NCI-H2171 treated with DMSO at 0.1 percent for 48 hours (cell line): ENCODE results near the gene SPOCK1.

Experiments used
- DNase-seq: peaks from one replicate; lab custom pipeline; 2025; lab: John Stamatoyannopoulos, UW

The SPOCK1 gene

DNA sequence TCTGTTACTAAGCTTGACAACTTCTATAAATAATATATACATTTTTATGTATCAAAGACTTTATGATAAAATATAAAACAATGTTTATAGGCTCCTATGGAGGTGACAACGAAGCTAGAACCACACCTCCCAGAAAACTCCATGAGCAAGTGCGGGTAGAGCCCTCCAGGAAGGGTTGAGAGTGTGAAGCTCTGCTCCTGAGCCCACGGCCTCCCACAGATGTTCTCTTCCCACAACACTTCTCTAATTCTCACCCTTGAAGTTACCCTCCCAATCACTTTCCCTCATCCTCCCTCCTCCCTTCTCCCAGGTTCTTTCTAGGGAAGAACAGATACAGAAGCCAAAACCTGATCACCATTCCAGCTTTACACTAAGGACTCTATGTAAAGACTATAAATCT, 427.6 kb downstream of the SPOCK1 start:
- no peak for DNase-seq

DNA sequence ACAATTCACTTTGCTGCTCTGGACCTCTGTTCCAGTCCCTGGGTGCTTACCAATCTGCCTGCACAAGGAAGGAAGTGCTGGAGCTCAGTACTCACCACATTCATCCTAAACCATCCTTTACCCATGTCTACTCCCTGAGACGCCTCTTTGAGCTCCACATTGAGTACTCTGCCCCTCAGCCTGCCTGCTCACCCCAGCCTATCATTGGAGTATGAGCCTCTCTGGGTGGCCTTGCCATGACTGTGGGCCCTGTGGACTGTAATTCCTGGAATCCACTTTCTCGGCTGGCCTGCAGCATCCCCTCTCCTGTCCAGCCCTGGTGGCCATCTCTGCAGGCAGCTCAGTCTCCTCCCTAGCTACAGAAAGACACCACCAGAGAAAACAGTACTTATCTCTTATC, 428.6 kb downstream of the SPOCK1 start:
- DNase-seq = no peak

DNA sequence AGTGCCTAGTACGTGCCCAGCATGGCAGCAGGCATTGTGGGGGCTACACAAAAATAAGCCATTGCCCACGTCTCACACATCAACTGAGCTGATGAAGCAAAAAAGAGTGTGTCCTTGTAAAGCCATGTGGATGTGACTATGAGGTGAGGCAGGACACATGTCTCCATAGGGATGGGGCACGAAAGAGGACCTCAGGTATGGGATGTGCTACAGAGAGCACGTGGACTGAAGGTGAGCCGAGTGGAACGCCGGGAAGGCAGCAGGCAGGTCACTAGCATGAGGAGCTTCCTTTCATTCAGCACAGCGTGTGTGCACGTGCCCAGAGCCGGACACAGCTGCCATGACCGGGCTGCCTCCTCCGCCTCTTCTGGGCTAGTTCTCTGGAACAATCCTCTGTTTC, 429.8 kb downstream of the SPOCK1 start:
- DNase-seq = no peak

DNA sequence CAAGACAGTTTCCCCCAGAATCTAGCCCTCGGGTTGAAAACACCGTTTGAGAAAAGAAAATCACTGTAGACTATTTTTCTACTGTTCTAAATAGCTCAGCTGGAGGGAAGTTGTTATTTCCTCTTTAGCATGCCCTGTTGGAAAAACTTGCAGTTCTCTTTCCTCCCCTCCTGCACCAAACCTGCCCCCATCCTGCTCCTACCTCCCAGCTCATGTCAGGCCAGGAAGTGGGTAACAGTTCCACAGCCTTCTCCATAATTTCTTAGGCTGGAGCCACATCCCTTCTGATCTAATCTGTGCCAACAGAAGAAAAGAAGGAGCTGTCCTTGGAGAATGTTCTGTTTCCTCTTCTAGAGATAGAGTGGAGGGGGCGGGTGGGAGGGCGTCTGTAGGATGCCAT, 437.7 kb downstream of the SPOCK1 start:
- no peak for DNase-seq

DNA sequence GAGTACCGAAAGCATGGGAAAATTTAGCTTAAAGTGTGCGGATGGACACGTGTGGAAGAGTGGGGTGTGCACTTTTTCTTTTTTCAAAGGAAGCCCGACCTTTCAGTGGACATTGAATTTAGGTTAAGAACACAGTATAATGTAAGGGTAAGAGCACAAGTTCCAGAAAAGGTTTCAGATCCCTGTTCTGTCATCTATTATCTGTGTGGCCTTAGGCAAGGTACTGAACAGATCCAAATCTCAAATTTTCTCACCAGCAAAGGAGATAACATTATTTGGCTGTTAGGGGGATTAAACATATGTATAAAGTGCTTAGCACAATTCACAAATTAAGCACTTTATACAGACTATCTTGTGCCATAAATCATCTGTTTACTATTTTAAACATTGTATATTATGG, 441.0 kb downstream of the SPOCK1 start:
- DNase-seq = no peak

DNA sequence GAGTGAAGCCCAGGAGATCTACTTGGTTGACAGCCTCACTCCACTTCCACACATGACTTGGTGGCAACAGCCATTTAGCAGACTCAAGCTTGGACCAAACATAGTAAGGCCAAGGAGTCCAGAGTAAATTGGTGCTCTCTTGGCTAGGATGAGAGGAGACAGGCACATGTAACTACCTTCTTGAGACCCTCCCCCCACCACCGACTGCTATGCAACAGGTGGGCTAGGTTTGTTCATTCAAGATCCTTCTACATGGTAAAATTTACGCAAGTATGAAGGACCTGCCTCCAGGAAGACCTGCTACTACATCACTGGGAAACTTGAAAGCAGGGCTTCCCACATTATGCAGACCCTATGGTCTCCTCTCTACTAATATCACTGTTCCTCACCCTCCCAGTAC, 442.4 kb downstream of the SPOCK1 start:
- DNase-seq = no peak

DNA sequence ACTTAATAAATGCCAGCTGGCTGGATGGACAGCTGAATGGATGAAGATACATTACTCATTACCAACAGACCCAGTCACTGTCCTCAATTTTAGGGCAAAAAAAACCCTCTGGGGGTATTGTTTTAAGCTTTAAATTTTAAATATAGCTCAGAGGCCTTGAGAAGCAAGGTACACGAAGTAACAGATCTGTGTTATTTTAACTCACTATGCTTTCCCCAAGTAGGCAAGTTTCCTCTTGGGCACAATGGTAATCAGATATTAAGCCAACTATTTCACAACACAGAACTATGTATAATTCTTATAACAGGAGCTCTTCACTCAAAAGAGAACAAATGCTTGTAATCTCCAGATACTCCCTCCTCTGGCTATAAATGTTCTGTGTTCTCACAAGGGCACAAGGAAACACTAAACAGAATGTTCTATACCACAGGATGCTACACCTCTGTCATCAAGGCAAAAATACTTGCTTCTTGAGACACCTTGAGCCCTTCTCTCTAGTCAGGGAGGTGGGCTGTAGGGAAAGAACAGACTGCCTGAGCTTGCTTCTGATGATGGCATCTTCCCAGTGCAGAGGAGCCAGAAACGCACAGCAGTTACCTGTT, 443.8 kb downstream of the SPOCK1 start:
- DNase-seq = no peak

DNA sequence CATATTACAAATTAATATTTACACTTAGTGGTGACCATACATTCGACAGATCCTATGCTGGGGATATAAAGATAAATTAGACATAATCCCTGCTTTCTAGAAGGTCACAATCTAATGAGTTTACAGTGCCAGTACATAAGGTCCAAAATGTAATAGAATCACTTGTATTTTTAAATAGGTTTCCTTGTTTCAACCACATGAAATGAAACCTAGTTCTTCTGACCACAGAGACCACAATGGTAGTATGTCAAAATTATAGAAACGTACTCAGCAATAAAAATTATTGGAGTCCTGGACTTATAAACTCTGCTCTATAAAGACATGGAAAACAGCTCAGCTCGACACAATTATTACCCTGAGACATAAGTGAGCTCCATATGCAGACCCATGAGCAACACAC, 444.3 kb downstream of the SPOCK1 start:
- no peak for DNase-seq

DNA sequence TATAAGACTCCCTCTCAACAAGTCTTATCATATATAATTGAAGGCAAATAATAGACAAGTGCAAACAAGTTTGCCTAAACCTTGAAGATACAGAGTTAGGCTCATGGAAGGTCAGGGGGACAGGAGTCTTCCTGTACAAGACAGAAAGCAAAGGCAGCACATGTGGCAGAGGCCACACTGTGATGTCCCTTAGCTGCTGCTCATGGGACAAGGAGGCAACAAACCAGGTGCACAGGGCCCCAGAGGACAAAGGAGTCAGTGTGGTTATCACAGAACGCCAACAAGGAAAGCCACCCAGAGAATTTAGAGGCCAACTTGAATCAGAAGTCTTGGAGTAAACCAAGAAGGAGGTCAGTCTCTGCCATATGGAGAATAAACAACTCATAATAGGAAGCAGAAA, 444.8 kb downstream of the SPOCK1 start:
- no peak for DNase-seq

DNA sequence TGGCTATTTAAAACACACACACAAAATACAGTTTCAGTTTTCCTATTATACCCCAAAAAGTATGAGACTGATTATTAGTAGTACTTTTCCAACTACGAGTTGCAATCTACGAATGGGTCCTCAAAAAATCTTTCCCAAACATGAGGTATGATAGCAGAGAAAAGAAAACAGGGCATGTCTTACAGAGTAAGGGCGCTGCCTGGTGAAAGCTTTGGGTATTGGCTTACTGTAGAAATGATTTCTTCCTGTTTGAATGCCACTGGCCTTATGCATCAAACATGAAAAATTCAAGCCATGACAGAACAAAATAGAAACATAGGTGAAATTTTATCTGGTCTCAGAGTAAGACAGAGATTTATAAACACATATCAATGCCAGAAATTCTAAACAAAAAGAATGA, 448.0 kb downstream of the SPOCK1 start:
- no peak for DNase-seq

DNA sequence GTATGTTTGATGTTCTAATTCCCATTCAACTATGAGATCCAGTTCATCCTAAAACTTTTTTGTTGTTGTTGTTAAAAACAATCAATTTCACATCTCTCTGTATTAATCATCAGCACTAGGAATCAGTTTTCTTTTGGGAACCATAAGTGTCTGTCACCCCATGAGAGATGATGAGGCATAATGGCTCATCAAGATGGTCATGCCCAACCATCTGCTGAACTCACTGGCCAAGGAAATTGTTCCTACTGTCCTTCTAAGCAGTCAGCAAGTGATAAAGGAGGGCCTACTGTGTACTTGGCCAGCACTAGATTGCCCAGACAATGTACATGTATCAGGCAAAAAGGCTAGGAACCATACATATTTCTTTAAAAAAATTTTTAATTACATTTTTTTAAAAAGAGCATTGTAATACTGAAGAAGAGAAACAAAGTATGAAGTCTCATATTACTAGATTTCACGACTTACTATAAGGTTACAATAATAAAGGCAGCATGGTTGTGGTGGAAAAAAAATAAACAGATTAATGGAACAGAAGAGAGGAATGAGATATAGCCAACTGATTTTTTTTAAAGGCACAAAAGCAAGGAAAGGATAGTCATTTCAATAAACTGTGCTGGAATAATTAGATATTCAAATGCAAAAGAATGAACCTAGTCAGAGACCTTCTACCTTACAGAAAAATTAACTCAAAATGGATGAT, 458.3 kb downstream of the SPOCK1 start:
- DNase-seq = peak; percentile 55

DNA sequence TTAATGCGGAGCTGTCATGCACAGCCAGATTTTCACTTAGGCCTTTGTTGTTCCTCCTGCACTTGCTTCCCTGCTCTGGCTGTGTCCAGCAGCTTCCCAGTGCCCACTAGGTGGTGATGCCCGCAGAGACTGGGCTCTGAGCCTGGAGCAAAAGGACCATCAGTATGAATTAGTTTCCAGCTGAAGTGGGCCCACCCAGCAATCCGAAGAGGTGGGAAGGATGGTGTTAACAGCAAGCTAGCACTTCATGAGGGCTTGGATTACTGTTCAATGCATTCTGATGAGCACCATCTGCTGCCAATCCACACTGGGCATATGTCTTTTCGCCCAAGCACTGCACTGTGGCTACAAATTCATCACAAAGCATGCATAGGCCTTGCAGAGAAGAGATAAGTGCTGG, 459.1 kb downstream of the SPOCK1 start:
- DNase-seq = peak; percentile 83

DNA sequence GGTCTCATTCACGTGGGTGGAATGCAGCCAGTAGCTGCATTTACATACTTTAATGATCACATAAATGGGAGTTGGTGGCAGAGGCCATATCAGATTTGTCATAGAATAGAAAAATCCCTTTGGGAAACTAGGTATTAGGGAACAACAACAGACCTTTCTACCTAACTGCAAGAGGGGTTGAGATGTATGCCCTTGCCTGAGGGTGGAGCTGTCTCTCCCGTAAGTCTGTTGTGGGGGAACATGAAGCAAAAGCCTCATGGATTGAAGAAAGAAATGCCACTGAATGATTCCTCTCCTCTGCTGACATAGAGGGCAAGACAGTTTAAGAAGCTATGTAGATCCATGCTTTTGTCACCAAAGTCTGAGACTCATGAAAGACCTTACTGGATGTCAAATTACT, 461.3 kb downstream of the SPOCK1 start:
- no peak for DNase-seq

DNA sequence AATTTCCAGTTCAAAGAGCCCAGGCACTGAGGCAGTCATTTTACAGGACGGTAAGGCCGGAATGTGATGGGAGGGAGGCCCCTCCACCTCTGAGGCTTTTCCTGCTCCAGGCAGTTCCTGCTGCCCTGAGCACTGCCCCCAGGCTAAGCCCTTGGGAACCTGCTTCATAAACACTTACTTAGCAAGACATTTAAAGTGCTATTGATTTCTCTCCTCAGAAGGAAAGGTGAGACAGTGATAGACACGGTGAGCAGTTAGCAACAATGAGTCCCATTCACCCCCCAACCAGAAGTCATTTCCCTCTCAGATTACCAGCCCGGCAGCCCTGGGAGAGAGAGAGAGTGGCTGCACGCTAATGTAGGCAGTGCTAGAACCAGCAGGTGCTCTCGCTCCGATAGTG, 462.5 kb downstream of the SPOCK1 start:
- peak; percentile 88 for DNase-seq

DNA sequence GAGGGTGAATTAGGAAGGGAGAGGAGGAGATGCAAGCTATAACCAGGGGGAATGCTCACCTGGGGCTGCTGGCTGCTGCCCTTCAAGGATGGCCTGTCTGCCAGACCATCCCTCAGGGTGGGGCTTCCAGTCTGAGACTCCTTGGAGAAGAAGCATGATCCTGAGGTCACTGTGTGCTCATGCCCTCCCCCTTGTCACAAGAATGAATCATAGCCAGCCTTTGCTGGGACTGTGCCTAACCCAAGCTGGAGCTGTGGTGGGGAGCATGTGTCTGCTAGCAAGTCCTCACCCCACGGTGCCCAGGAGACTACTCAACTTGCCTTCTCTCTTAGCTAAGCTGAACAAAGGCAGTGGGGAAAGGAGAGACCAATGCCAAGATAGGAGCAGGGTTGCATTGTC, 463.6 kb downstream of the SPOCK1 start:
- no peak for DNase-seq

DNA sequence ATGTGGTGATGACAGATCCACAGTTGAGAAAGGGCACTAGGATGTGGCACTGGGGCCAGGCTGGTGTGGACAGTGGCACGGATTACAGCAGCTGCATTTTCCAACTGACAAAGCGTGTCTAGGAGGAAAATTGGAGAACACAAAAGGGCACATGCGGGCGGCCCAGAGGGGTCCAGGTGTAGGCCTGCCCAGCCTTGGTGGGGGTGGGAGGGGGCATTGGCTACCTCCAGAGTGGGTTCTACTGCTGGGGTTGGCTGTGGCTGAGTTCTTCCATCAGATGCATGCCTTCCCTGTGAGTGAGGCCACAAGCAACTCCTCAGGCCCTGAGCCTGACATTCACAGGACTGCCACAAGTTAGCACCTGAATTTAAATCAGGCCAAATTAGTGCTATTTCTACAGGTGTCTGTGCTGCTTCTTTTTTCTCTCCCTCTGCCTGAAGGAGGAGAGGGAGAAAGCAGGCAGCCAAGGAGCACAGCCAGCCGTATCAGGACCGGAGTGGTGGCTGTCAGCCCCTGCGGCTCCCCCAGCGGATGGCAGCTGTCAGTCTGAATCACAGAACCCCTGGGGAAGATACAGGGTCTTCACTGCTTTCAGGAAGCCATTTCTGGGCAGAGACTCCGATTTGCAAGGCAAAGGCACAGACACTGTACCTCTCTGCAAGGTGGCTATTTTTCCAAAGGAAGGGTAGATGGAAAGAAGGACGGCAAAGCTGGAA, 464.2 kb downstream of the SPOCK1 start:
- no peak for DNase-seq

DNA sequence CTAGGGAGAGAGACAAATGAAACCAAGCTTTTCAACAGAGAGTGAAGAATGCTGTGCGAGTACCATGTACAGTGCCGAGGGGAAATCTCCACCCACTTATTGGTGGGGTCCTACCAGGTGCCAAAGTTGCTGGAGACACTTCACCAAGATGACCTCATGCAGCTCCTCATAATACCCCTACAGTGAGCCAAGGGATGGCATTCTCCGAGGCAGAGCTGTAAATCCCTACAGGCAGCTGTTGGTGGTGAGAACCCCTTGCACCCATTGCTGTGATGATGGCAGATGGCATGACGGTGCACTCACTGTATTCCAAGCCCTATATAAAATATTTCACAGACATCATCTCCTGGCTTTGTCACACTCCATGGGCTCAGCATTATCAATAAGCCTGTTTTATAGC, 464.9 kb downstream of the SPOCK1 start:
- DNase-seq = no peak

DNA sequence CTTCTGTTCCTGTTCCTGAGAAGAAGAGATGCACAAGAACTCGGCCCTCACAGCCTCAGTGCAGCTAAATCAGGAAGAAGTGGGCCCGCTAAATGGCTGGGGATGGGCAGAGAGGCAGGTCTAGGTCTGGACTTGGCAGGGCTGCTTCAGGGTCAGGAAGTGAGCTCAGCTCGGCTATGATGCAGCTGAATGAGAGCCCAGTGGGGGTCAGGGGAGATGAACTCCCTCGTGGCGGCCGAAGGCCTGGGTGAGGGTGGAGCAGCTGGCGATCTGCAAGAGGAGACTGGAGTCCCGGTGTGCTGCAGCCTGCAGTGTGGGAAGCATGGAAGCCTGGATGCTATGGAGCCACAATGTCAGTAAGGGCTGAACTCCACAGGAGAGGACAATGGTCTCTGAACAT, 466.2 kb downstream of the SPOCK1 start:
- no peak for DNase-seq

DNA sequence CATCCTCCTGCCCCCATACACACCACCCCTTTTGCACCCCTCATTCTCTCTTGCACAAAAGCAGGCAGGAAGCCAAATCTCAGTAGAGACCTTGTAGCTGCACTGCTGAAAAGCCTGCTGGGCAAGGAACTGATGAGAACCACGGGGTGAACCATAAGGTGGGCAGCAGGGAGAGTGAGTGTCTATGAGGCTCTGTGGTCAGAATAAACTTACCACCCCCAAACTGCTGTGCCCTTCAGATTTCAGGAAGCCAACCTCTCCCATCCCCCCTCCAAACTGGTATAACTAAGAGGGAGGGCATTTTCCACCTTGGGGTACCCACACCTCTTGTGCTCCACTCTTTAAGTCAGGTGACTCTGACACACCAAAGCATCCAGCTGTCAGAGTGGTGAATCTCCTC, 471.4 kb downstream of the SPOCK1 start:
- DNase-seq = peak; percentile 15

DNA sequence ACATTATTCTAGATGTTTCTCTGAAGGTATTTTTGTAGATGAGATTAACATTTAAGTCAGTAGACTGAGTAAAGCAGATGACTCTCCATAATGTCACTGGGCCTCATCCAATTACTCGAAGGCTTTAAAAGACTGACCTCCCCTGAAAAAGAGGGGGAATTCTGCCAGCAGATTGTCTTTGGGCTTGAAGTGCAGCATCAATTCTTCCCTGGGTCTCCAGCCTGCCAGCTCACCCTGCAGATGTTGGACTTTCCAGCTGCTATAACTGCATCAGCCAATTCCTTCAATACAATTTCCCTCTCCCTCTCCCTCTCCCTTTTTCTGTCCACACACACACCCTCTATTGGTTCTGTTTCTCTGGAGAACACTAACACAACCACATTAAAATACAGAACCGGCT, 472.8 kb downstream of the SPOCK1 start:
- no peak for DNase-seq

DNA sequence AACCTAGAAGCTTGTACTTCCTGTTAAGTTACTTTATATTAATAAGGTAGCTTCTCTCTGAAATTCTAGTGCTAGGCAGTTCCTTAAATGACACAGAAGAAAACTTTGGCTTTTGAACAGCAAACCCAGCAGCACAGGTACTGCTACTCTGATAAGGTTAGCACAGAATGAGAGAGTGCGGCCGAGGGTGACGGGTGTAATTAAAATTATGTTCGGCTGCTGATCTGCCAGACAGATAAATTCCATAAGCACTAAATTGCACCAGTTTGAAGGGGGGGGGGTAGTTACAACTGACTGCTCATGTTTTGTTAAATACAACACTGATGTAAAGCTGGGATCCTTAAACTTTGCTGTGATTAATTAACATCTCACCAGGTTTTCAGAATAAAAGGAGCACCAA, 475.1 kb downstream of the SPOCK1 start:
- peak; percentile 21 for DNase-seq

DNA sequence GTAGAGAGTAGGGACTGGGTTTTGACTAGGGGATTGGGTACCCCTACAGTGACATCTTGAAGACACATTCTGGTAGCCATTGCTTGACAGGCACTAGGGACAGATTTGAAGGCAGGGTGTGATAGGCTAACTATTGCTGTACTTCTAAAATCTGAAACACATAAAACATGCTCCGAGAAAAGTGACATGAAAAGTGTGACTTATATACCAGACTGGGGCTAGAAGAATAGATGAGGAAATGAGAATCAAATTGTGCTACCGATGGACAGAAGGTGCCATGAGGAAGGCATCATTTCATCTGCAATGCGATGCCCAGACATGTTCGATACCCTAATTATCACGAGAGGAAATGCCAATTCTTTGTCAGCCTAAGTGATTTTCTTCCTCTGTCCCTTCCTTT, 475.8 kb downstream of the SPOCK1 start:
- no peak for DNase-seq

DNA sequence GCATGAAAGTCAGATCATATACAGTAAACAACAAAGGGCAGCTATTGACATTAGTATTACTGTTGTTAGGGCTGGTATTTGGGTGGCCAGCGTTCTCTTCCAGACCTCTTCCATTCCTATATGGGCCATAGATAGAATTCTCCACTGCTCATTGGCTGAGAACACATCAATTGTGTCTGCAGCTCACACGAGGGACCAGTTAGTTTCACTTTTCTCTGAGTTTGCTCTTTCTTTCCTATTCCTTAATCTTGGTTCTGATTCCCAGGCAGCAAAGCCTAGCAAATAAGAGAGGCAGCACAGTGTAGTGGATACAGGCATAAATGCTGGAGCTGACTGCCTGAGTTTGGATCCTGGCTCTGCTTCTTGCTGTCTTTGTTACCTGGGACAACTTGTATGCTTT, 476.4 kb downstream of the SPOCK1 start:
- no peak for DNase-seq

DNA sequence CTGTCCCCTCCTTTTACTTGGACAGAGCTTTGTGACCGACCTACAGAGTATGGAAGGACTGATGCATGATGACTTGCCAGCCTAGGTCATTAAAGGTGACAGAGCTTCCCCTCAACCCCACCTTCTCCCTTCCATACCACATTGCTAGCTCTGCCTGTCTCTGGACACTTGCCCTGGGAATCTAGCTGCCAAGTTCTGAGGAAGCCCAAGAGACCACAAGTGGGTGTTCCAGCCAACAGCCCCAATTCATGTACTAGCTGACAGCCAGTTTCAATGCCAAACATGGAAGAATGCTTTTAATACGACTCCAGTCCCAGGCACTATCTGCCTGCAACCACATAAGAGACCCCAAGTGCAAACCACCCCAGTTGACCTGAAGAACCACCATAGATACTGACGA, 477.1 kb downstream of the SPOCK1 start:
- no peak for DNase-seq
